Fibroblast of lung (primary cell): ENCODE results near the gene KAZALD1. TPM values are rescaled to one million over a fixed set of nuclear protein-coding genes. Genes with fewer than 3 reads are reported as not detected.

Source experiments
- DNase-seq, 2 donors: peaks; one replicate each; pipeline versions ENCODE4 v3.0.0 to v3.0.0-alpha.2; 2010; ENCODE audit warnings: low read depth in 2 of 2
- H2AFZ ChIP-seq: 2 replicates; pipeline ENCODE4 v1.5.1; 2012; ENCODE audit warnings: low read length, control low read depth, inconsistent platforms
- H3K27ac ChIP-seq: 2 replicates; pipeline ENCODE4 v1.5.1; 2011; ENCODE audit warnings: low read length, control low read depth; ENCODE audit not compliant: insufficient read depth
- H3K27me3 ChIP-seq: 2 replicates; pipeline ENCODE4 v1.5.1; 2011; ENCODE audit warnings: mild to moderate bottlenecking, low read length; ENCODE audit not compliant: control insufficient read depth, insufficient read depth
- H3K36me3 ChIP-seq: 2 replicates; pipeline ENCODE4 v1.5.1; 2011; ENCODE audit warnings: low read length; ENCODE audit not compliant: control insufficient read depth, insufficient read depth
- H3K4me1 ChIP-seq: 2 replicates; pipeline ENCODE4 v1.5.1; 2011; ENCODE audit warnings: low read length; ENCODE audit not compliant: control insufficient read depth, insufficient read depth; ENCODE audit errors: extremely low read depth
- H3K4me2 ChIP-seq: 2 replicates; pipeline ENCODE4 v1.5.1; 2011; ENCODE audit warnings: low read length, control low read depth; ENCODE audit not compliant: insufficient read depth; ENCODE audit errors: extremely low read depth
- H3K4me3 ChIP-seq, 4 experiments: fragments of 200-600 bp in 1 of 4; sonication (generic) in 1 of 4; replicated peaks in 1 of 4; 2 replicates each; pipeline ENCODE4 v1.5.1; 2011 to 2016; ENCODE audit warnings: low read length in 4 of 4, low read depth in 3 of 4, mild to moderate bottlenecking in 3 of 4, control low read depth in 2 of 4, inconsistent platforms in 1 of 4, mixed read lengths in 1 of 4; ENCODE audit not compliant: insufficient read depth in 1 of 4; ENCODE audit errors: control extremely low read depth in 1 of 4
- H3K79me2 ChIP-seq: 2 replicates; pipeline ENCODE4 v1.5.1; 2012; ENCODE audit warnings: mild to moderate bottlenecking, low read length, inconsistent platforms; ENCODE audit not compliant: control insufficient read depth, insufficient read depth
- H3K9ac ChIP-seq: 2 replicates; pipeline ENCODE4 v1.5.1; 2011; ENCODE audit warnings: mild to moderate bottlenecking, low read length, control low read depth; ENCODE audit not compliant: insufficient read depth
- H3K9me3 ChIP-seq: 2 replicates; pipeline ENCODE4 v1.5.1; 2012; ENCODE audit warnings: low read depth, low read length; ENCODE audit not compliant: control insufficient read depth, insufficient read depth
- H4K20me1 ChIP-seq: 2 replicates; pipeline ENCODE4 v1.5.1; 2011; ENCODE audit warnings: low read length; ENCODE audit not compliant: control insufficient read depth, insufficient read depth; ENCODE audit errors: extremely low read depth
- CTCF ChIP-seq, 2 donors: IDR thresholded peaks in 1 of 2; conservative IDR thresholded peaks in 1 of 2; 1 replicate in 1 of 2; 2 replicates in 1 of 2; pipeline ENCODE4 v1.5.1; 2011 to 2012; ENCODE audit warnings: low read length in 2 of 2, control low read depth in 1 of 2, inconsistent platforms in 1 of 2, low read depth in 1 of 2, mild to moderate bottlenecking in 1 of 2
- EZH2 ChIP-seq: IDR thresholded peaks from 2 replicates; pipeline ENCODE4 v1.5.1; 2012; ENCODE audit warnings: low read length, control low read depth, mild to moderate bottlenecking; ENCODE audit errors: missing control alignments
- polyA plus RNA-seq, 2 donors: library from polyadenylated mRNA; depleted of rRNA in 1 of 2; stranded (reverse) in 1 of 2; unstranded in 1 of 2; fragments of >200 nt; gene quantifications; 2 replicates each; pipeline ENCODE4 v1.2.1, GENCODE V29; 2011 to 2012; ENCODE audit warnings: missing spikeins in 1 of 2
- total RNA-seq: library from RNA; depleted of rRNA; stranded (reverse); fragments of >200 nt; gene quantifications from 2 replicates; pipeline ENCODE4 v1.2.1, GENCODE V29; 2014

Gene KAZALD1
- total and polyA plus RNA-seq, 2 donors (not counting 1 experiment from before 2014, with no cell fraction given), result 4.6 to 19.8 TPM

- no peaks in the 10 kb centered on the region for H4K20me1 ChIP-seq
- H3K79me2 ChIP-seq, result no peaks in the 10 kb centered on the region
- no peak overlapping the region for H3K4me3 ChIP-seq
- no peaks in the 10 kb centered on the region for H3K27me3 ChIP-seq
- H3K27ac ChIP-seq, result peak overlapping the region; percentile 47
- peaks cover 16% of the 10 kb centered on the region for H3K4me1 ChIP-seq
- peak; percentile 70 to 75 for DNase-seq
- no peak overlapping the region for H3K4me2 ChIP-seq
- no peaks in the 10 kb centered on the region for H3K9me3 ChIP-seq
- peak overlapping the region; percentile 46 for H3K9ac ChIP-seq
- no peaks in the 10 kb centered on the region for H3K36me3 ChIP-seq
- peak overlapping the region; percentile 5 for H2AFZ ChIP-seq
- TF ChIP-seq EZH2 (no peak), CTCF (conservative IDR thresholded peaks at IDR 0.05 in 1 of 2, IDR thresholded peaks at IDR 0.05 in 1 of 2; ENCODE audit: low read depth in 1 of 2, low read length in 2 of 2) (peak; percentile 65 to 75)
These were observed 43.0 kb upstream of the KAZALD1 start for GRCh38 chr10:101018600-101019439.

- Histone ChIP-seq H3K36me3 (no peaks in the 10 kb centered on the region), H3K4me2 (no peak overlapping the region), H3K4me1 (peaks cover 14% of the 10 kb centered on the region), H3K9me3 (no peaks in the 10 kb centered on the region), H3K27ac (no peak overlapping the region), H4K20me1 (no peaks in the 10 kb centered on the region), H2AFZ (no peak overlapping the region), H3K4me3 (no peak overlapping the region), H3K79me2 (no peaks in the 10 kb centered on the region), H3K27me3 (no peaks in the 10 kb centered on the region), H3K9ac (no peak overlapping the region)
- no peak for DNase-seq
- no peak for TF ChIP-seq CTCF (conservative IDR thresholded peaks at IDR 0.05 in 1 of 2, IDR thresholded peaks at IDR 0.05 in 1 of 2; ENCODE audit: low read depth in 1 of 2, low read length in 2 of 2)
- no peak for TF ChIP-seq EZH2
These were observed 42.4 kb upstream of the KAZALD1 start for GRCh38 chr10:101019440-101019703.

DNA sequence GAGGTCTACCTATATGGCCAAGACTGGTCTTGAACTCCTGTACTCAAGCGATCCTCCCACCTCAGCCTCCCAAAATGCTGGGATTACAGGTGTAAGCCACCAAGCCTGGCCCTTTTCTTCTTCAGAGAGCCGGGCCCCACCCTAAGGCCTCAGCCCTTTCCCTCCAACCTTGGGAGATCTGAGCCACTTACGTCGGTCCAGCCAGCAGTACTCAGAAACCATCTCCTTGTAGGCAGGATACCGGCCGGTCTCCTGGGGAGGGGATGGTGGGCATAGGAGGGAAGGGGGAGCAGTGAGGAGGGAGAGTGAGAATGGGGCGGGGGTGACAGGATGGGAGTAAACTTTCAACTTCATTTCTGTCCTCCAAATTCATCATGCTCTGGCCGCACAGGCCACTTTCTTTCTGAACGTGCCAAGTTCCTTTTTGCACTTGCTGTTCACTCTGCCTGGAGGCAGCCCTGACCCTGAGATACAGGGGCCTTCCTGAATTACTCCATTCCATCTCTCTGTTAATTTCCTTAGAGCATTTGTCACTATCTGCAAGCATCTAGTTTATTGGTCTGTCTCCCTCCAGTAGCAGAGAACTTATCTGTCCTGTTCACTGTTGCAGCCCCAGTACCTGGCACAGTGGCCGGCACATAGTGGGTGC, 41.2 kb upstream of the KAZALD1 start:
- TF ChIP-seq EZH2, result no peak
- TF ChIP-seq CTCF (conservative IDR thresholded peaks at IDR 0.05 in 1 of 2, IDR thresholded peaks at IDR 0.05 in 1 of 2; ENCODE audit: low read depth in 1 of 2, low read length in 2 of 2), result no peak
- Histone ChIP-seq H3K27ac (no peak overlapping the region), H3K4me1 (peaks cover 6% of the 10 kb centered on the region)

More for the DNA sequence above, 41.2 kb upstream of the KAZALD1 start:
- no peaks in the 10 kb centered on the region for H3K27me3 ChIP-seq
- H3K4me2 ChIP-seq, result no peak overlapping the region
- no peaks in the 10 kb centered on the region for H3K9me3 ChIP-seq
- no peaks in the 10 kb centered on the region for H3K79me2 ChIP-seq
- DNase-seq, result no peak
- H4K20me1 ChIP-seq, result no peaks in the 10 kb centered on the region
- no peak overlapping the region for H3K9ac ChIP-seq
- no peaks in the 10 kb centered on the region for H3K36me3 ChIP-seq
- no peak overlapping the region for H2AFZ ChIP-seq
- H3K4me3 ChIP-seq, result no peak overlapping the region
